Nephron progenitor cell (in vitro differentiated cells): Measurements from ENCODE around the gene NF1.
A peak's percentile ranks its signal among the peaks of the same experiment; 100 is the strongest.
"Not testable (repeated sequence)": the region's sequence is repeated elsewhere in the genome, so short reads cannot be mapped to it uniquely, and the experiment has no call there.

ENCODE experiments used
- DNase-seq: peaks from one replicate; pipeline ENCODE4 v3.0.0; 2021
- H3K27ac Mint-ChIP-seq: 2 replicates; pipeline ENCODE4 v1.8.0; 2021; ENCODE audit warnings: mild to moderate bottlenecking, moderate library complexity, mixed read lengths
- H3K27me3 Mint-ChIP-seq: 2 replicates; pipeline ENCODE4 v1.8.0; 2021; ENCODE audit warnings: mild to moderate bottlenecking, low read depth, mixed read lengths; ENCODE audit not compliant: poor library complexity
- H3K36me3 Mint-ChIP-seq: 2 replicates; pipeline ENCODE4 v1.8.0; 2021; ENCODE audit warnings: low read depth, mixed read lengths
- H3K4me1 Mint-ChIP-seq: 2 replicates; pipeline ENCODE4 v1.8.0; 2021; ENCODE audit warnings: mixed read lengths
- H3K4me3 Mint-ChIP-seq: 2 replicates; pipeline ENCODE4 v1.8.0; 2021; ENCODE audit warnings: mild to moderate bottlenecking, moderate library complexity, mixed read lengths
- H3K9me3 Mint-ChIP-seq: 2 replicates; pipeline ENCODE4 v1.8.0; 2021; ENCODE audit warnings: mild to moderate bottlenecking, moderate library complexity, mixed read lengths
- CTCF ChIP-seq: fragments of 200-600 bp; sonication (generic); IDR thresholded peaks from 2 replicates; pipeline ENCODE4 v1.5.0; 2021; ENCODE audit warnings: antibody characterized with exemption

The NF1 gene

DNA sequence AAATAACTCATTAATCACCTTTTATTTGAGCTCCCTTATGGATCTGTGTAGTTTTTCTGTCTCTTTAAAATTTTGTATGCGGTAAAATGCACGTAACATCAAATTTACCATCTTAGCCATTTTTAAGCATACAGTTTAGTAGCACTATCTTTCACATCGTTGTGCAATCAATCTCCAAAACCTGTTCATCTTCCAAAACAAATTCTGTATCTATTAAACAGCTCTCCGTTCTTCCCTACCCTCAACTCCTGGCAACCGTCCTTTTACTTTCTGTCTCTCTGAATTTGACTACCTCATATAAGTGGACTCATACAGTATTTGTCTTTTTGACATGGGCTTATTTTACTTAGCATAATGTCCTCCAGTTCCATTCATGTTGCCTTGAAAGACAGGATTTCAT lies 100.5 kb downstream of the NF1 start:
- no peak for TF ChIP-seq CTCF
- no peak overlapping the region for H3K4me3 Mint-ChIP-seq
- peaks cover 74% of the 10 kb centered on the region for H3K36me3 Mint-ChIP-seq
- no peak overlapping the region for H3K27ac Mint-ChIP-seq
- no peak for DNase-seq
- peaks cover 14% of the 10 kb centered on the region for H3K9me3 Mint-ChIP-seq
- no peaks in the 10 kb centered on the region for H3K4me1 Mint-ChIP-seq
- H3K27me3 Mint-ChIP-seq, result no peaks in the 10 kb centered on the region

- Mint-ChIP-seq H3K36me3 (peaks cover 58% of the 10 kb centered on the region), H3K9me3 (peaks cover 14% of the 10 kb centered on the region), H3K4me1 (no peaks in the 10 kb centered on the region), H3K27ac (peak overlapping the region; percentile 33), H3K4me3 (no peak overlapping the region), H3K27me3 (no peaks in the 10 kb centered on the region)
- no peak for DNase-seq
- no peak for TF ChIP-seq CTCF
Measured at GRCh38 chr17:31198026-31198425, 103.2 kb downstream of the NF1 start.

DNA sequence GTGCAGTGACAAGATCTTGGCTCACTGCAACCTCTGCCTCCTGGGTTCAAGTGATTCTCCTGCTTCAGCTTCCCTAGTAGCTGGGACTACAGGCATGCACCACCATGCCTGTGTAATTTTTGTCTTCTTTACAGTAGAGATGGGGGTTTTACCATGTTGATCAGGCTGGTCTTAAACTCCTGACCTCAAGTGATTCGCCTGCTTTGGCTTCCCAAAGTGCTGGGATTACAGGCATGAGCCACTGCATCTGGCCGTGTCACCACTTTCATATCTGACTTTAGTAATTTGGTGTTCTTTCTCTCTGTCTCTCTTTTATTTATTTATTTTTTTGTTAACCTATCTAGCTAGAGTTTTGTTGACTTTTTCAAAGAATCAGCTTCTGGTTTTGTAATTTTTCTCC lies 103.9 kb downstream of the NF1 start:
- H3K4me1 Mint-ChIP-seq, H3K27ac Mint-ChIP-seq, DNase-seq, H3K4me3 Mint-ChIP-seq, H3K27me3 Mint-ChIP-seq: not testable (repeated sequence)
- Mint-ChIP-seq H3K9me3 (peaks cover 14% of the 10 kb centered on the region), H3K36me3 (peaks cover 51% of the 10 kb centered on the region)

DNA sequence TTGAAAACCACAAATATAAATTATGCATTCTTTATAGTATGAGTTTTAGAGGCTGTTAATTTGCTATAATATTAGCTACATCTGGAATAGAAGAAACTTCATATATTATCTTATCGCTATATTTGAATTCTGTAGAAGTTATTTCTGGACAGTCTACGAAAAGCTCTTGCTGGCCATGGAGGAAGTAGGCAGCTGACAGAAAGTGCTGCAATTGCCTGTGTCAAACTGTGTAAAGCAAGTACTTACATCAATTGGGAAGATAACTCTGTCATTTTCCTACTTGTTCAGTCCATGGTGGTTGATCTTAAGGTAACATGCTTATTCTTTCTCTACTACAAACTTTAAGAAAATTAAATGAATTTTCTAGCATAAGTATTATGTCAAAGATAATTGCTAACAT lies 105.5 kb downstream of the NF1 start:
- no peaks in the 10 kb centered on the region for H3K4me1 Mint-ChIP-seq
- H3K9me3 Mint-ChIP-seq, result peaks cover 14% of the 10 kb centered on the region
- no peak overlapping the region for H3K4me3 Mint-ChIP-seq
- no peak for TF ChIP-seq CTCF
- no peak for DNase-seq
- peaks cover 41% of the 10 kb centered on the region for H3K36me3 Mint-ChIP-seq
- no peak overlapping the region for H3K27ac Mint-ChIP-seq
- no peaks in the 10 kb centered on the region for H3K27me3 Mint-ChIP-seq

DNA sequence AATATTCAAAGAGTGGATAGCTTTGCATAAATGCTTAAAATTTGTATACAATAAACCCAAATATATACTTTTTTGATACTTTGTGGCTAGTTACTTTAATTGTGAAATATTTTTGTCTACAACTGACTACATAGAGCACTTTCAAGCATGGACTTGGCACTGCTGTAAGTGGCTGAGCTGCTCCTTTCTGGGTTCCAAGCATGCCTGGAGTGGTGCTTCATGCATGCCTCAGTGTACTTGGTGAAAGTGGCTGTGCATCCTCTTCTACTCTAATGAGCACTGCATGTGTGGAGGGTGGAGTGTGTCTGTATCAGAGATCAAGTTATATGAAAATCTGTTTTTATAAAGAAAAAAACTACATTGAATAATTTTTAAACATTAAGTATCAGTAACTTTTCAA lies 108.2 kb downstream of the NF1 start:
- peaks cover 20% of the 10 kb centered on the region for H3K36me3 Mint-ChIP-seq

DNA sequence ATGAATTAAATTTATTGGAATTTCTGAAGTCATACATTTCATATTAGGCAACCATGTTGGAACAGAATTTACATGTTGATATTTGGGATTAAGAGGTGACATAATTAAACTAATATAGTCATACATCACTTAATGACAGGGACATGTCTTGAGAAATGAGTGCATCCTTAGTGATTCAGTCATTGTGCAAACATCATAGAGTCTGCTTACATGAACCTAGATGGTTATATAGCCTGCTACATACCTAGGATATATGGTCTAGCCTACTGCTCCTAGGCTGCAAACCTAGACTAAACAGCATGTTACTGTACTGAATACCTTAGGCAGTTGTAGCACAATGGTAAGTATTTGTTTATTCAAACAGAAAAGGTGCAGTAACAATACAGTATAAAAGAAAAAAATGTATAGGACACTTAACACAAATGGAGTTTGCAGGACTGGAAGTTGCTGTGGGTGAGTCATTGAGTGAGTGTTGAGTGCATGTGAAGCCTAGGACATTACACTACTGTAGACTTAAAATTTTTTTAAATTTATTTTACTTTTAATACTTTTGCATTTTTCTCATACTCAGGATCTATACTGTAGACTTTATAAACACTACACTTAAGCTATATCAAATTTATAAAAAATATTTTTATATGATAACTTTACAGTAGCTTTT lies 116.7 kb downstream of the NF1 start:
- no peak for TF ChIP-seq CTCF
- Mint-ChIP-seq H3K27me3 (no peaks in the 10 kb centered on the region), H3K4me3 (no peak overlapping the region)

More for the DNA sequence above, 108.2 kb downstream of the NF1 start:
- no peak overlapping the region for H3K27ac Mint-ChIP-seq
- H3K27me3 Mint-ChIP-seq, result no peaks in the 10 kb centered on the region
- no peak overlapping the region for H3K4me3 Mint-ChIP-seq
- DNase-seq, result no peak
- TF ChIP-seq CTCF, result no peak
- no peaks in the 10 kb centered on the region for H3K4me1 Mint-ChIP-seq
- no peaks in the 10 kb centered on the region for H3K9me3 Mint-ChIP-seq

More for the DNA sequence above, 116.7 kb downstream of the NF1 start:
- Mint-ChIP-seq H3K4me1 (no peaks in the 10 kb centered on the region), H3K27ac (no peak overlapping the region), H3K36me3 (peaks cover 9% of the 10 kb centered on the region), H3K9me3 (no peaks in the 10 kb centered on the region)
- DNase-seq, result no peak
